Calu3 (cell line): Measurements from ENCODE around the gene EWSR1. TPM values are rescaled to one million over a fixed set of nuclear protein-coding genes. Genes with fewer than 3 reads are reported as not detected.
"Not testable (repeated sequence)": the region's sequence is repeated elsewhere in the genome, so short reads cannot be mapped to it uniquely, and the experiment has no call there.

Experiments used
- BruUV-seq: library from RNA; stranded (reverse); fragments of 400-500 nt; replicated peaks from 2 replicates; lab custom pipeline; 2021; lab: Mats Ljungman, UMichigan
- CTCF ChIA-PET: fragments of 300-600 bp; sonication (Branson Sonifier 250); formaldehyde crosslinking; loops from one replicate; lab custom pipeline; 2022; ENCODE audit warnings: antibody characterized with exemption; lab: Charles Lee
- DNase-seq: peaks from one replicate; pipeline ENCODE4 v3.0.0; 2022
- H3K27ac Mint-ChIP-seq: one replicate; pipeline ENCODE4 v1.8.0; 2022; ENCODE audit warnings: mixed read lengths; ENCODE audit not compliant: unreplicated experiment
- H3K27me3 Mint-ChIP-seq: one replicate; pipeline ENCODE4 v1.8.0; 2022; ENCODE audit warnings: mixed read lengths; ENCODE audit not compliant: unreplicated experiment
- H3K36me3 Mint-ChIP-seq: one replicate; pipeline ENCODE4 v1.8.0; 2022; ENCODE audit warnings: mild to moderate bottlenecking, moderate library complexity, mixed read lengths; ENCODE audit not compliant: insufficient read depth, unreplicated experiment
- H3K4me1 Mint-ChIP-seq: one replicate; pipeline ENCODE4 v1.8.0; 2022; ENCODE audit warnings: mild to moderate bottlenecking, low read depth, mixed read lengths; ENCODE audit not compliant: unreplicated experiment
- H3K4me3 Mint-ChIP-seq: one replicate; pipeline ENCODE4 v1.8.0; 2022; ENCODE audit warnings: mild to moderate bottlenecking, low read depth, moderate library complexity, mixed read lengths; ENCODE audit not compliant: unreplicated experiment
- H3K9me3 Mint-ChIP-seq: one replicate; pipeline ENCODE4 v1.8.0; 2022; ENCODE audit warnings: low read depth, mixed read lengths; ENCODE audit not compliant: unreplicated experiment
- intact Hi-C: fragments of 100-400 bp; cut with micrococcal nuclease; formaldehyde crosslinking; loops from one replicate; pipeline ENCODE4 v1.10.0; 2022; ENCODE audit not compliant: unreplicated experiment
- total RNA-seq: library from RNA; stranded (reverse); gene quantifications from 2 replicates; pipeline ENCODE4 v1.2.3, GENCODE V29; 2022
- TF ChIP-seq, protein P1 (sequence below): fragments of 200-600 bp; IDR thresholded peaks from one replicate; pipeline ENCODE4 v1.8.0; 2022; ENCODE audit warnings: antibody characterized with exemption; ENCODE audit not compliant: unreplicated experiment

Gene EWSR1
- total RNA-seq, 1 experiment from 2014 or later, result 374 TPM

DNA sequence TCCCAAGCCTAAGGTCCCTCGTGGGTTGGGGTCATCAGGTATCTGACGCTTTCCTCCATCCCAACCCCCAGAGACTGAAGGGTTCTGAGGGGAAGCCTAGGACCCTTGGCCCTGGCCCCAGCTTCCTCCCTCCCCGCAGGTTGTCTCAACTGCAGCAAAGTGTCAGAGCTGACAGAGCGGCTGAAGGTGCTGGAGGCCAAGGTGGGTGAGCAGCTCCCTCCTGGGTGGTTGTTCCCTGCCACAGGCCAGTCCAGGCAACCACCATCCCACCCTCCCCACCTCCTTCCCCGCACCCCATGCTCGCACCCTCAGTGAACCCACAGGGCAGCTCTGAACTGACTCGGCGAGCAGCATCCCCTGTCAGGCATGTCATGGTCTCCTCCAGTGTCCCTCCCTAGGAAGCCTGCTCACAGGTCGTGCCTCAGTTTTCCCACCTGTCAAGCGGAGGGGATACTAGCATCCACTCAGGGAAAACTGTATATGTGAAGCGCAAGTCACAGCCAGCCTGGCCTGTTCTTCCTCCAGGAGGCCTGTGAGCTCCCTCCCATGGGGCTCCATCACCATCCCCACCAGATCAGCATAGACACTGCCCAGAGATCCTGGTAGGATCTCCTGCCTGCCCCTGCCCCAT lies 41.6 kb upstream of the EWSR1 start:
- H3K9me3 Mint-ChIP-seq, result no peaks in the 10 kb centered on the region
- DNase-seq, result no peak
- H3K36me3 Mint-ChIP-seq, result no peaks in the 10 kb centered on the region
- BruUV-seq, result no TSS peak
- TF ChIP-seq, protein P1, sequence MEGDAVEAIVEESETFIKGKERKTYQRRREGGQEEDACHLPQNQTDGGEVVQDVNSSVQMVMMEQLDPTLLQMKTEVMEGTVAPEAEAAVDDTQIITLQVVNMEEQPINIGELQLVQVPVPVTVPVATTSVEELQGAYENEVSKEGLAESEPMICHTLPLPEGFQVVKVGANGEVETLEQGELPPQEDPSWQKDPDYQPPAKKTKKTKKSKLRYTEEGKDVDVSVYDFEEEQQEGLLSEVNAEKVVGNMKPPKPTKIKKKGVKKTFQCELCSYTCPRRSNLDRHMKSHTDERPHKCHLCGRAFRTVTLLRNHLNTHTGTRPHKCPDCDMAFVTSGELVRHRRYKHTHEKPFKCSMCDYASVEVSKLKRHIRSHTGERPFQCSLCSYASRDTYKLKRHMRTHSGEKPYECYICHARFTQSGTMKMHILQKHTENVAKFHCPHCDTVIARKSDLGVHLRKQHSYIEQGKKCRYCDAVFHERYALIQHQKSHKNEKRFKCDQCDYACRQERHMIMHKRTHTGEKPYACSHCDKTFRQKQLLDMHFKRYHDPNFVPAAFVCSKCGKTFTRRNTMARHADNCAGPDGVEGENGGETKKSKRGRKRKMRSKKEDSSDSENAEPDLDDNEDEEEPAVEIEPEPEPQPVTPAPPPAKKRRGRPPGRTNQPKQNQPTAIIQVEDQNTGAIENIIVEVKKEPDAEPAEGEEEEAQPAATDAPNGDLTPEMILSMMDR, result no peak
- H3K4me3 Mint-ChIP-seq, result no peak overlapping the region
- no peak overlapping the region for H3K27ac Mint-ChIP-seq
- CTCF ChIA-PET, result interaction anchor here (1.5 to 1.7 kb wide), 2 partner anchors 11 to 19 kb away, joined by 4 read pairs; no protein-coding TSS in a partner anchor
- intact Hi-C loops, result no loop called here
- H3K4me1 Mint-ChIP-seq, result no peaks in the 10 kb centered on the region
- peaks cover 40% of the 10 kb centered on the region for H3K27me3 Mint-ChIP-seq

DNA sequence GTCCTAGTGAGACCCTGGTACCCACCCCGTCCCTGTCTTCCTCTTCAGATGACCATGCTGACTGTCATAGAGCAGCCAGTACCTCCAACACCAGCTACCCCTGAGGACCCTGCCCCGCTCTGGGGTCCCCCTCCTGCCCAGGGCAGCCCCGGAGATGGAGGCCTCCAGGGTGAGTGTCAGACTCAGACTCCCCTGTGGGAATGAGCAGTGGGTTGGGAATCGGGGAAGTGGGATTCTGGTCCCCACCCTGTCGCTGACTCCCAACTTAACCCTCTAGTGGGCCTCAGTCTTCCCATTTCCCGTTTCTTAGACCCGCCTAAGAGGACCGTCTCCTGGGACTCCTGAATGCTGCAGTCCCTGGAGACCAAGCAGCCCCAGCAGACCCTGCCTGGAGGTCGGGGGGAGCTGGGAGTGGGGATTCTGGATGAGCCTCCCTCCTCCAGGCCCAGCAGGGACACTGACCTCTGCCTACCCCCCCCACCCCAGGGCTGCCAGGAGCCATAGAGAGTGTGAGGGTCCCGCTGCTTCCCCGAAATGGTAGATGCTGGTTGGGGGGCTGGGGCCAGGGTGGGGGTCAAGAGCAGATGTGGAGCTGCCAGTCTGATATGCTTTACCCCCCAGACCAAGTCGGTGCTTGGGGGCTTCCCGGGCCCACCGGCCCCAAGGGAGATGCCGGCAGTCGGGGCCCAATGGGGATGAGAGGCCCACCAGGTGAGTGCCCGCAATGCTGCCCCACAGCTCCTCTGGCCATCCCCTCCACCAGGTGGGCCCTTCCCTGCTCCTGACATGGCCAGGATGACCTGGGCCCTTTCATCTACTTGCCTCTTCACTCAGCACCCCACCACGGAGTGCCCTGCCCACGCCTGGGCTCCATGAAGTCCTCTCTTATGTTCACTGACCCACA lies 36.8 kb upstream of the EWSR1 start:
- intact Hi-C loops, result no loop called here
- TF ChIP-seq, protein P1, result no peak
- BruUV-seq, result no TSS peak
- Mint-ChIP-seq H3K36me3 (no peaks in the 10 kb centered on the region), H3K27ac (no peak overlapping the region), H3K9me3 (peaks cover 3% of the 10 kb centered on the region), H3K27me3 (peaks cover 43% of the 10 kb centered on the region), H3K4me1 (no peaks in the 10 kb centered on the region), H3K4me3 (no peak overlapping the region)
- CTCF ChIA-PET, result no interaction called here
- DNase-seq, result no peak

DNA sequence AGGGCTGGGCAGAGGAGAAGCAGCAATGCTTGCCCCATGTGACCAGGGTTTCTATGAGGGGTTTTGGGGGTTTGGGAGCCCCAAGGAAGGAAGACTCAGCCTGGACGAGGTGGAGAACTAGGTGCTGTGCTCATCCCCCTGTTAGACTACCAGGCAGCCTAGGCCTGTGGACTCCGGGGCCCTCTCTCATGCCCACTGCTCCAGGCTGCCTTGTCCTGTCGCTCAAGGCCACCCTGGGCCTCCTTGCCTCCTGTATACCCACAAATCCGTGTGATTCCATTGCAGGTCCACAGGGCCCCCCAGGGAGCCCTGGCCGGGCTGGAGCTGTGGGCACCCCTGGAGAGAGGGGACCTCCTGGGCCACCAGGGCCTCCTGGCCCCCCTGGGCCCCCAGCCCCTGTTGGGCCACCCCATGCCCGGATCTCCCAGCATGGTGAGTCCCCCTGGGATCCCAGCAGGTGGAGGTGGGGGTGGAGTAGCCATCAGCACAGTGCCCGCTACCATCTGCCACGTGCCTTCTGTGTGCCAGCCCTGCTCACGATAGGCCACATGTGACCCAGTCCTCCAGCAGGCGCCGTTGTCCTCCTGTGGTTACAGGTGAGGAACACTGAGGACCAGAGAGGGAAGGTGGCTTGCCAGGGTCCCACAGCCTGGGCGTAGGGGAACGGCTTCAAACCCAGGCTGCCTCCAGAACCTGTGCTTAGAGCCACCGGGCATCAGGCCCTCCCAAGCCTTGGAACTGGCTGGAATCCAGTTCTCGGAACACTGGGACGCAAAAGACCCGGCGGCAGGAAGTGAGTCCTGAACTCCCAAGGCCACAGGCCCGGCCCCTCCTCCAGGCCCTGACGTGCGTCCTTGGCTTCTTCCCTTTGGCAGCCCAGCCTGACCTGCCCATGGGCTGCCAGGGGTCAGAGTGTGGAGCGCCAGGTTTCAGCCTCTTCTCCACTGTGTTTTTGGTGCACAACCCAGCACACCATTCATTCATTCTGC lies 35.8 kb upstream of the EWSR1 start:
- CTCF ChIA-PET, result no interaction called here
- Mint-ChIP-seq H3K4me3 (no peak overlapping the region), H3K9me3 (peaks cover 3% of the 10 kb centered on the region), H3K4me1 (no peaks in the 10 kb centered on the region), H3K36me3 (no peaks in the 10 kb centered on the region), H3K27me3 (peaks cover 35% of the 10 kb centered on the region), H3K27ac (no peak overlapping the region)
- TF ChIP-seq, protein P1, result no peak
- DNase-seq, result no peak
- no TSS peak for BruUV-seq
- intact Hi-C loops, result no loop called here

DNA sequence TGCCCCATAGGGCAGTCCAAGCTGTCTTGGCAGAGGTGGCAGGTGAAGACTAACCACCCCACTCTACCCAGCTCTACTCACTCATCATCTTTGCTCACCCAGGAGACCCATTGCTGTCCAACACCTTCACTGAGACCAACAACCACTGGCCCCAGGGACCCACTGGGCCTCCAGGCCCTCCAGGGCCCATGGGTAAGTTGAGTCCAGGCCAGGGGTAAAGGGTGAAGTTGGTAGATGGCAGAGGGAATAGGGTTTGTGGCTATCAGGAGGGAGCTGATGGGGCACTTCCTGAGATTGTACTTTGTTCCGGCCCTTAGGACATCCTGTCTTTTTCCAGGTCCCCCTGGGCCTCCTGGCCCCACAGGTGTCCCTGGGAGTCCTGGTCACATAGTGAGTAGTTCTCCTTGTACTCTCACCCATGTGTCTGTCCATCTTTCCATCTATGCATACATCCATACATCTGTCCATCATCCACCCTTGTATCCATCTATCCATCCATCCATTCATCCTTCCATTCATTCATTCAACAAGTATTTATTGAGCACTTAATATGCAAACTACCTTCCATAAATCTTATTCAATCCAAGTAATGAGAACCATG lies 34.7 kb upstream of the EWSR1 start:
- peaks cover 35% of the 10 kb centered on the region for H3K27me3 Mint-ChIP-seq
- no peaks in the 10 kb centered on the region for H3K4me1 Mint-ChIP-seq
- no peaks in the 10 kb centered on the region for H3K36me3 Mint-ChIP-seq
- BruUV-seq, result no TSS peak
- TF ChIP-seq, protein P1, result no peak
- no peak overlapping the region for H3K27ac Mint-ChIP-seq
- intact Hi-C loops, result no loop called here
- CTCF ChIA-PET, result no interaction called here
- peaks cover 3% of the 10 kb centered on the region for H3K9me3 Mint-ChIP-seq
- H3K4me3 Mint-ChIP-seq, result no peak overlapping the region
- no peak for DNase-seq

DNA sequence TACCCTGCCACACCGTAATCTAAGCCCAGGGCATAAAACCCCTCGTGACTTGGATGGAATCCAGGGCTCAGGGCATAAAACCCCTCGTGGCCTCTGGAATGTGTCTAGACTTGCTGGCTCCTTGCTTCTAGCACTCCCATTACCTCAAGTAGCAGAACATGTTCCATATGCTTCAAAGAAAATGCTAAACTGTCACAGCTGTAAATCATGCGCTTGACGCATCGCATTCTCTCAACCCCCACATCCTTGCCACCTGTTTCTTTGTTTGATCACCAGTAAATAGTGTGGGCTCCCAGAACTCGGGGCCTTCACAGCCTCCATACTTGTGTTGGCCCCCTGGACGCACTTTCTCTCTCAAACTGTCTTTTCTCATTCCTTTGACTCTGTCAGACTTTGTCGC lies 27.6 kb upstream of the EWSR1 start:
- H3K27ac Mint-ChIP-seq, H3K4me1 Mint-ChIP-seq, H3K9me3 Mint-ChIP-seq, CTCF ChIA-PET, H3K4me3 Mint-ChIP-seq, H3K36me3 Mint-ChIP-seq, DNase-seq, BruUV-seq, intact Hi-C loops: not testable (repeated sequence)
- peaks cover 29% of the 10 kb centered on the region for H3K27me3 Mint-ChIP-seq
